Astrocyte of the cerebellum (primary cell): ENCODE data around the gene BATF2.
"Not testable (repeated sequence)": the region's sequence is repeated elsewhere in the genome, so short reads cannot be mapped to it uniquely, and the experiment has no call there.

Experiments used
- DNase-seq: peaks from one replicate; pipeline ENCODE4 v3.0.0-alpha.2; 2011; ENCODE audit warnings: low read depth
- H3K4me3 ChIP-seq: 2 replicates; pipeline ENCODE4 v1.5.1; 2011; ENCODE audit warnings: mild to moderate bottlenecking, low read depth, low read length, moderate library complexity
- CTCF ChIP-seq: IDR thresholded peaks from 2 replicates; pipeline ENCODE4 v1.5.1; 2012; ENCODE audit warnings: low read length, low read depth, moderate library complexity, mild to moderate bottlenecking; ENCODE audit errors: missing control alignments
- in situ Hi-C: cut with HindIII; loops from 2 replicates; pipeline ENCODE4 v1.10.0; 2017; ENCODE audit warnings: low sequenced_read_pairs

The BATF2 gene

GRCh38 chr11:65014726-65015227 is 18.0 kb upstream of the BATF2 start:
- TF ChIP-seq CTCF: no peak
- H3K4me3 ChIP-seq: peak overlapping the region; percentile 78
- no peak for DNase-seq
- in situ Hi-C loops: no loop called here

- in situ Hi-C loops: no loop called here
- peak; percentile 74 for DNase-seq
- peak within 1 kb of the TSS; percentile 78 for H3K4me3 ChIP-seq
- peak; percentile 77 for TF ChIP-seq CTCF
Measured at GRCh38 chr11:65013888-65014725, 17.3 kb upstream of the BATF2 start, which contains the start of gene ARL2. Gene ARL2, plus strand, starts transcription at chr11:65014160. Its CDS starts 48 bp downstream, at chr11:65014208.

- H3K4me3 ChIP-seq: peak overlapping the region; percentile 78
- DNase-seq: peak; percentile 52
- peak; percentile 75 for TF ChIP-seq CTCF
Measured at GRCh38 chr11:65013130-65013887, 16.5 kb upstream of the BATF2 start.

GRCh38 chr11:65008873-65009272 is 12.1 kb upstream of the BATF2 start:
- in situ Hi-C loops: no loop called here
- TF ChIP-seq CTCF: no peak
- no peak overlapping the region for H3K4me3 ChIP-seq
- no peak for DNase-seq

More at GRCh38 chr11:65013130-65013887, 16.5 kb upstream of the BATF2 start:
- in situ Hi-C loops: no loop called here

GRCh38 chr11:65008016-65008415 is 11.2 kb upstream of the BATF2 start:
- in situ Hi-C loops: no loop called here
- no peak for TF ChIP-seq CTCF
- H3K4me3 ChIP-seq: no peak overlapping the region
- no peak for DNase-seq

- H3K4me3 ChIP-seq, in situ Hi-C loops, DNase-seq: not testable (repeated sequence)
Measured at GRCh38 chr11:65003968-65004367, 7.2 kb upstream of the BATF2 start.
